ENCODE data around the gene SCAPER. TPM values are rescaled to one million over a fixed set of nuclear protein-coding genes. Genes with fewer than 3 reads are reported as not detected.

The SCAPER gene
- total RNA-seq, 1 donor: 8.3 TPM

DNA sequence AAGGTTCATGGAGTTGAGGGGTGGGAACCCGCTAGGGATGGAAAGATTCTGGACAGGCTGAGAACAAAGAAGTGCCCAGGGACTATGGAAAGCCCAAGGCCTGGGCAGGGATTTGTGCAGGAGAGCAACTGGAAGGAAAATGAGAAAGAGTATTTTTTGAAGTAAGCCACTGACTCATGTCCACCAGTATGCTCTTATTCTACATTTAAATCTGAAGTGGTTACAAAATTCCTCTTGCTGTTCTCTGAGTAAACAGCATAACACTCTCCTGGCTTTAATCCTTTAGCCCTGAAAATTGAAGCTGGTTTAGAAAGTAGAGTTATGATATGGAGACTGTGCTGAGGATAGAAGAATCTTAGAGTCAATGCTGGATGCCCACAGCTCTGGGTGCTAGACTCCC lies 403.4 kb downstream of the SCAPER start:
- Histone ChIP-seq H3K4me1 (ENCODE audit: insufficient read depth, low read length) (no peaks in the 10 kb centered on the region), H3K4me2 (ENCODE audit: insufficient read depth, low read length) (no peak overlapping the region), H3K79me2 (ENCODE audit: insufficient read depth, low read length) (no peaks in the 10 kb centered on the region), H3K4me3 (ENCODE audit: insufficient read depth, low read length) (no peak overlapping the region), H3K36me3 (ENCODE audit: insufficient read depth, low read length) (no peaks in the 10 kb centered on the region), H4K20me1 (ENCODE audit: insufficient read depth, low read length) (no peaks in the 10 kb centered on the region), H3K9me3 (ENCODE audit: low read depth, low read length) (no peaks in the 10 kb centered on the region), H2AFZ (ENCODE audit: low read length) (no peak overlapping the region), H3K27ac (ENCODE audit: low read depth, low read length) (no peak overlapping the region), H3K27me3 (ENCODE audit: insufficient read depth, low read length) (no peaks in the 10 kb centered on the region)
- TF ChIP-seq CTCF (IDR thresholded peaks at IDR 0.05; ENCODE audit: extremely low read depth, low read depth, low read length): no peak
- DNase-seq (ENCODE audit: insufficient read length, low spot score, missing footprints): no peak

DNA sequence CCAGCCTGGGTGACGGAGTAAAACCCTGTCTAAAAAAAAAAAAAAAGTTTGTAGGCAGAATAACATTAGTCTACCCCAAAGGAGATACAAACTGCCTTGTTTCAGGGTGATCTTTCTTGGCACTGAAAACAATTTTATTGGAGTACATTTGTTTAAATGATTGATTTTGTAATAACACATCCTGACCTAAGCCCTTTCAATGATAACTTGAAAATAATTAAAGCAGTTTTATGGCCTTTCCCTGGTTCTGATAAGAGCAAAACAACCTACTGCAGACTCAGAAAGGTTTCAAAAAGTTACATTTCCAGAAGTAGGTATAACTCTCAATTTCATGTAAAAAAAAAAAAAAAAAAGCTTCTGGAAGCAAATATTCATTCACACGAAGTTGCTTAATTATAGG lies 404.1 kb downstream of the SCAPER start:
- H3K9me3 ChIP-seq (ENCODE audit: low read depth, low read length): no peaks in the 10 kb centered on the region
- H3K4me1 ChIP-seq (ENCODE audit: insufficient read depth, low read length): no peaks in the 10 kb centered on the region
- no peak for DNase-seq (ENCODE audit: insufficient read length, low spot score, missing footprints)
- H4K20me1 ChIP-seq (ENCODE audit: insufficient read depth, low read length): no peaks in the 10 kb centered on the region
- H3K27me3 ChIP-seq (ENCODE audit: insufficient read depth, low read length): no peaks in the 10 kb centered on the region
- no peak overlapping the region for H2AFZ ChIP-seq (ENCODE audit: low read length)
- no peaks in the 10 kb centered on the region for H3K36me3 ChIP-seq (ENCODE audit: insufficient read depth, low read length)
- H3K4me3 ChIP-seq (ENCODE audit: insufficient read depth, low read length): no peak overlapping the region
- TF ChIP-seq CTCF (IDR thresholded peaks at IDR 0.05; ENCODE audit: extremely low read depth, low read depth, low read length): no peak
- no peak overlapping the region for H3K27ac ChIP-seq (ENCODE audit: low read depth, low read length)
- no peaks in the 10 kb centered on the region for H3K79me2 ChIP-seq (ENCODE audit: insufficient read depth, low read length)
- no peak overlapping the region for H3K4me2 ChIP-seq (ENCODE audit: insufficient read depth, low read length)

GRCh38 chr15:76495487-76495886 lies 409.7 kb downstream of the SCAPER start:
- H2AFZ ChIP-seq (ENCODE audit: low read length): no peak overlapping the region
- no peak for TF ChIP-seq CTCF (IDR thresholded peaks at IDR 0.05; ENCODE audit: extremely low read depth, low read depth, low read length)
- no peak for DNase-seq (ENCODE audit: insufficient read length, low spot score, missing footprints)
- H3K4me1 ChIP-seq (ENCODE audit: insufficient read depth, low read length): no peaks in the 10 kb centered on the region
- no peaks in the 10 kb centered on the region for H4K20me1 ChIP-seq (ENCODE audit: insufficient read depth, low read length)
- H3K4me2 ChIP-seq (ENCODE audit: insufficient read depth, low read length): no peak overlapping the region
- no peaks in the 10 kb centered on the region for H3K27me3 ChIP-seq (ENCODE audit: insufficient read depth, low read length)
- H3K4me3 ChIP-seq (ENCODE audit: insufficient read depth, low read length): no peak overlapping the region
- H3K36me3 ChIP-seq (ENCODE audit: insufficient read depth, low read length): no peaks in the 10 kb centered on the region
- H3K79me2 ChIP-seq (ENCODE audit: insufficient read depth, low read length): no peaks in the 10 kb centered on the region
- H3K27ac ChIP-seq (ENCODE audit: low read depth, low read length): no peak overlapping the region
- no peaks in the 10 kb centered on the region for H3K9me3 ChIP-seq (ENCODE audit: low read depth, low read length)

GRCh38 chr15:76492538-76492937 lies 412.6 kb downstream of the SCAPER start:
- H3K27me3 ChIP-seq (ENCODE audit: insufficient read depth, low read length): no peaks in the 10 kb centered on the region
- H3K36me3 ChIP-seq (ENCODE audit: insufficient read depth, low read length): no peaks in the 10 kb centered on the region
- no peak overlapping the region for H2AFZ ChIP-seq (ENCODE audit: low read length)
- DNase-seq (ENCODE audit: insufficient read length, low spot score, missing footprints): no peak
- no peak overlapping the region for H3K27ac ChIP-seq (ENCODE audit: low read depth, low read length)
- no peak for TF ChIP-seq CTCF (IDR thresholded peaks at IDR 0.05; ENCODE audit: extremely low read depth, low read depth, low read length)
- H3K9me3 ChIP-seq (ENCODE audit: low read depth, low read length): no peaks in the 10 kb centered on the region
- H3K4me2 ChIP-seq (ENCODE audit: insufficient read depth, low read length): no peak overlapping the region
- no peaks in the 10 kb centered on the region for H3K79me2 ChIP-seq (ENCODE audit: insufficient read depth, low read length)
- H3K4me1 ChIP-seq (ENCODE audit: insufficient read depth, low read length): no peaks in the 10 kb centered on the region
- no peak overlapping the region for H3K4me3 ChIP-seq (ENCODE audit: insufficient read depth, low read length)
- H4K20me1 ChIP-seq (ENCODE audit: insufficient read depth, low read length): no peaks in the 10 kb centered on the region
